ENCODE measurements around the gene FSD1. TPM values are rescaled to one million over a fixed set of nuclear protein-coding genes. Genes with fewer than 3 reads are reported as not detected.

FSD1 gene
- total RNA-seq, 1 donor from 2014 or later: 15.6 TPM

GRCh38 chr19:4360081-4360569, 55.7 kb downstream of the FSD1 start:
- DNase-seq (ENCODE audit: extremely low spot score, unreplicated experiment): peak; percentile 81
- H3K4me1 Mint-ChIP-seq (ENCODE audit: unreplicated experiment): peaks cover 8% of the 10 kb centered on the region
- no peak overlapping the region for H3K4me3 Mint-ChIP-seq (ENCODE audit: unreplicated experiment)
- no peak overlapping the region for H3K27ac Mint-ChIP-seq (ENCODE audit: unreplicated experiment)
- TF ChIP-seq CTCF (IDR thresholded peaks at IDR 0.05): no peak
- H3K27me3 Mint-ChIP-seq (ENCODE audit: unreplicated experiment): no peaks in the 10 kb centered on the region
- no peaks in the 10 kb centered on the region for H3K9me3 Mint-ChIP-seq (ENCODE audit: unreplicated experiment)
- peaks cover 12% of the 10 kb centered on the region for H3K36me3 Mint-ChIP-seq (ENCODE audit: unreplicated experiment)

DNA sequence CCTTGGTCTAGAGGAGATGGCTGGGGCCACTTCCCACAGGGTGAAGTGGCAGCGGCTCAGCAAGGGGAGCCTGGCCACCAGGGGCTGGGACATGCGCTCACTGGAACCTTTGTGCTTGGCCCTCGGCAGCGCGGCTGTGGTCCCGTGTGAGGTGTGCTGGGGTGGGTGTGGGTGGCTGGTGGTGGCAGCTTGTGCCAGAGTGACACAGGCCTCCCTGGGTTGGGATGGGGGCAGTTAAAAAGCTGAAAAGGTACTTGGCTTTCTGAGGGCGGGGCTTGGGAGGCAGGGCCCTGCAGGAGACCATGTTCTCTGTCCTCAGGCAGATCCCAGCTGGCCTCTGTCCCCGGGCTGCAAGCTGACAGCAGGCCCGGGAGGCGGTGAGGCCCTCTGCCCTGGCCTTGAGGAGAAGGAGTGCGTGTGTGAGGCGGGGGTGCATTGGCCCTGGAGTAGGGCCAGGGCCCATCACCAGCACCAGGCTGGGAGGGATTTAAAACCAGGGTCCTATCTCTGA, 56.3 kb downstream of the FSD1 start:
- Mint-ChIP-seq H3K27ac (ENCODE audit: unreplicated experiment) (peak overlapping the region; percentile 10), H3K4me3 (ENCODE audit: unreplicated experiment) (no peak overlapping the region), H3K9me3 (ENCODE audit: unreplicated experiment) (no peaks in the 10 kb centered on the region), H3K4me1 (ENCODE audit: unreplicated experiment) (peaks cover 8% of the 10 kb centered on the region), H3K27me3 (ENCODE audit: unreplicated experiment) (no peaks in the 10 kb centered on the region), H3K36me3 (ENCODE audit: unreplicated experiment) (peaks cover 12% of the 10 kb centered on the region)
- DNase-seq (ENCODE audit: extremely low spot score, unreplicated experiment): no peak
- no peak for TF ChIP-seq CTCF (IDR thresholded peaks at IDR 0.05)

- H3K4me3 Mint-ChIP-seq (ENCODE audit: unreplicated experiment): no peak overlapping the region
- no peak overlapping the region for H3K27ac Mint-ChIP-seq (ENCODE audit: unreplicated experiment)
- DNase-seq (ENCODE audit: extremely low spot score, unreplicated experiment): no peak
- H3K4me1 Mint-ChIP-seq (ENCODE audit: unreplicated experiment): peaks cover 8% of the 10 kb centered on the region
- no peaks in the 10 kb centered on the region for H3K9me3 Mint-ChIP-seq (ENCODE audit: unreplicated experiment)
- TF ChIP-seq CTCF (IDR thresholded peaks at IDR 0.05): no peak
- no peaks in the 10 kb centered on the region for H3K27me3 Mint-ChIP-seq (ENCODE audit: unreplicated experiment)
- H3K36me3 Mint-ChIP-seq (ENCODE audit: unreplicated experiment): peaks cover 12% of the 10 kb centered on the region
Measured at GRCh38 chr19:4361152-4362046, 57.0 kb downstream of the FSD1 start.

GRCh38 chr19:4362101-4362828, 57.9 kb downstream of the FSD1 start:
- no peak overlapping the region for H3K27ac Mint-ChIP-seq (ENCODE audit: unreplicated experiment)
- peaks cover 8% of the 10 kb centered on the region for H3K4me1 Mint-ChIP-seq (ENCODE audit: unreplicated experiment)
- no peak overlapping the region for H3K4me3 Mint-ChIP-seq (ENCODE audit: unreplicated experiment)
- H3K27me3 Mint-ChIP-seq (ENCODE audit: unreplicated experiment): no peaks in the 10 kb centered on the region
- no peaks in the 10 kb centered on the region for H3K9me3 Mint-ChIP-seq (ENCODE audit: unreplicated experiment)
- peaks cover 14% of the 10 kb centered on the region for H3K36me3 Mint-ChIP-seq (ENCODE audit: unreplicated experiment)
- no peak for DNase-seq (ENCODE audit: extremely low spot score, unreplicated experiment)
- TF ChIP-seq CTCF (IDR thresholded peaks at IDR 0.05): no peak
